K562 (cell line): ENCODE data around the gene AKAP13. TPM values are rescaled to one million over a fixed set of nuclear protein-coding genes. Genes with fewer than 3 reads are reported as not detected.

Experiments used
- CBFA2T2 ChIP-seq: fragments of 450-650 bp; conservative IDR thresholded peaks from 2 replicates; pipeline ENCODE4 v1.6.1; 2017; ENCODE audit warnings: mild to moderate bottlenecking
- CCAR2 ChIP-seq: fragments of 200-400 bp; formaldehyde crosslinking; IDR thresholded peaks from 2 replicates; pipeline ENCODE4 v1.6.1; 2017; ENCODE audit warnings: mild to moderate bottlenecking, low read depth, low read length
- CREB5 ChIP-seq: fragments of 250-450 bp; sonication (Bioruptor Pico); IDR thresholded peaks from 2 replicates; pipeline ENCODE4 v1.5.0; 2020; ENCODE audit warnings: mild to moderate bottlenecking
- CTBP1 ChIP-seq: fragments of 450-650 bp; IDR thresholded peaks from 2 replicates; pipeline ENCODE4 v1.6.1; 2016; ENCODE audit warnings: borderline replicate concordance
- DMBX1 ChIP-seq: fragments of 250-450 bp; sonication (Bioruptor Pico); IDR thresholded peaks from 2 replicates; pipeline ENCODE4 v1.8.0; 2022; ENCODE audit warnings: inconsistent platforms, mild to moderate bottlenecking, moderate library complexity, borderline replicate concordance
- MLX ChIP-seq, 2 experiments: fragments of 450-650 bp in 1 of 2; sonication (generic) in 1 of 2; formaldehyde crosslinking; conservative IDR thresholded peaks; 2 replicates each; pipeline versions ENCODE4 v1.4.0 to v1.8.1; 2020 to 2022; ENCODE audit warnings: mild to moderate bottlenecking in 1 of 2, missing genetic modification reagents in 1 of 2
- NR0B1 ChIP-seq: fragments of 450-650 bp; IDR thresholded peaks from one replicate; pipeline ENCODE4 v1.6.1; 2018; ENCODE audit warnings: mild to moderate bottlenecking, moderate library complexity; ENCODE audit not compliant: partially characterized antibody
- POLR2AphosphoS2 ChIP-seq: IDR thresholded peaks from 2 replicates; pipeline ENCODE4 v1.6.1; 2012; ENCODE audit warnings: low read length, improper control_type of control experiment
- POLR3G ChIP-seq: IDR thresholded peaks from 2 replicates; pipeline ENCODE4 v1.6.1; 2011; ENCODE audit not compliant: insufficient read length, insufficient replicate concordance; ENCODE audit errors: extremely low read depth
- ZNF121 ChIP-seq: sonication (generic); formaldehyde crosslinking; conservative IDR thresholded peaks from 2 replicates; pipeline ENCODE4 v1.8.0; 2022; ENCODE audit warnings: missing genetic modification reagents
- ZNF407 ChIP-seq: fragments of 450-650 bp; IDR thresholded peaks from 2 replicates; pipeline ENCODE4 v1.6.1; 2016; ENCODE audit warnings: low read depth
- ZNF431 ChIP-seq: sonication (generic); formaldehyde crosslinking; IDR thresholded peaks from 2 replicates; pipeline ENCODE4 v1.8.0; 2022; ENCODE audit warnings: mild to moderate bottlenecking, missing genetic modification reagents
- ZNF766 ChIP-seq: fragments of 200-800 bp; sonication (Bioruptor generic); conservative IDR thresholded peaks from 2 replicates; pipeline ENCODE4 v1.6.1; 2016; ENCODE audit warnings: missing genetic modification characterization, missing compliant biosample characterization
- polyA plus RNA-seq, 8 experiments: library from polyadenylated mRNA; depleted of rRNA in 4 of 8; stranded (reverse) in 5 of 8; unstranded in 3 of 8; fragments of >200 nt; fragmentation: Nextera tagmentation in 2 of 8; fragmentation: Illumina TruSeq in 1 of 8; extraction: Ambion mirVana in 2 of 8; extraction: Trizol in 1 of 8; gene quantifications; 2 replicates each; pipeline versions ENCODE4 v1.2.1 to v1.2.3, GENCODE V29; 2011 to 2014; ENCODE audit warnings: inconsistent platforms in 1 of 8, missing spikeins in 1 of 8
- total RNA-seq, 7 experiments: library from RNA; depleted of rRNA in 6 of 7; stranded (reverse); fragments of >200 nt in 6 of 7; fragmentation: Illumina TruSeq in 2 of 7; extraction: Trizol in 2 of 7; gene quantifications; 2 replicates each; pipeline versions ENCODE4 v1.2.1 to v1.2.3, GENCODE V29; 2011 to 2021; ENCODE audit warnings: low replicate concordance in 1 of 7
- TF ChIP-seq, protein P1 (sequence below): fragments of 450-650 bp; IDR thresholded peaks from 2 replicates; pipeline ENCODE4 v1.6.1; 2016; ENCODE audit warnings: low read depth, mild to moderate bottlenecking, moderate library complexity

Gene AKAP13
- total and polyA plus RNA-seq, 9 of the 15 experiments (the other 6 are each of a cell fraction or from before 2014, with no cell fraction given) = 0.03 to 1.7 (median 0.42) TPM

- TF ChIP-seq ZNF407 = no peak
- no peak for TF ChIP-seq POLR2AphosphoS2
- TF ChIP-seq CCAR2 = no peak
- TF ChIP-seq ZNF431 (CRISPR knock-in tag) = no peak
- TF ChIP-seq CREB5 (CRISPR knock-in tag) = no peak
- no peak for TF ChIP-seq ZNF766 (CRISPR knock-in tag)
- no peak for TF ChIP-seq POLR3G
- TF ChIP-seq CTBP1 = no peak
- TF ChIP-seq NR0B1 = no peak
- no peak for TF ChIP-seq MLX (CRISPR knock-in tag; conservative IDR thresholded peaks at IDR 0.05)
- TF ChIP-seq ZNF121 (CRISPR knock-in tag) = no peak
- TF ChIP-seq DMBX1 (CRISPR knock-in tag) = no peak; the same call in 1 of the 2 replicates
- TF ChIP-seq, protein P1, sequence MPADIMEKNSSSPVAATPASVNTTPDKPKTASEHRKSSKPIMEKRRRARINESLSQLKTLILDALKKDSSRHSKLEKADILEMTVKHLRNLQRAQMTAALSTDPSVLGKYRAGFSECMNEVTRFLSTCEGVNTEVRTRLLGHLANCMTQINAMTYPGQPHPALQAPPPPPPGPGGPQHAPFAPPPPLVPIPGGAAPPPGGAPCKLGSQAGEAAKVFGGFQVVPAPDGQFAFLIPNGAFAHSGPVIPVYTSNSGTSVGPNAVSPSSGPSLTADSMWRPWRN = no peak
- peak; percentile 65 for TF ChIP-seq CBFA2T2
Measured at GRCh38 chr15:85582131-85583079, 202.0 kb downstream of the AKAP13 start (continued).
